Measurements from ENCODE around the gene NR2C2.

DNA sequence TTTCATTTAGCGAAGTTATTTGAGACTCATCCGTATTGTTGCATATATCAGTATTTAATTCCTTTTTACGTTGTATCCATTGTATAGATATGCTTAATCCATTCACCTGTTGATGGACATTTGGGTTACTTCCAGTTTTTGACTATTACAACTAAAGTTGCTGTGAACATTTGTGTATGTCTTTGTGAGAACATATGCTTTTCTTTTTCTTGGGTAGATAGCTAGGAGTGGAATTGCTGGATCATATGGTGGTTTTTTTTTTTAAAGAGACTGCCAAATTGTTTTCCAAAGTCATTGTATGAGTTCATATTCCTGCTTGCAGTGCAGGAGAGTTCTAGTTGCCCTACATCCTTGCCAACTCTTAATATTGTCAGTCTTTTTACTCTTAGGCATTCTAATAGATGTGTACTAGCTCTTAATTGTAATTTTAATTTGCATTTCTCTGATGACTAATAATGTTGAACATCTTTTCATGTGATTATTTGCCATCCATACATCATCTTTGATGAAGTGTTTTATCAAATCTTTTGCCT, 37.3 kb downstream of the NR2C2 start:
- TF ChIP-seq, protein P1, sequence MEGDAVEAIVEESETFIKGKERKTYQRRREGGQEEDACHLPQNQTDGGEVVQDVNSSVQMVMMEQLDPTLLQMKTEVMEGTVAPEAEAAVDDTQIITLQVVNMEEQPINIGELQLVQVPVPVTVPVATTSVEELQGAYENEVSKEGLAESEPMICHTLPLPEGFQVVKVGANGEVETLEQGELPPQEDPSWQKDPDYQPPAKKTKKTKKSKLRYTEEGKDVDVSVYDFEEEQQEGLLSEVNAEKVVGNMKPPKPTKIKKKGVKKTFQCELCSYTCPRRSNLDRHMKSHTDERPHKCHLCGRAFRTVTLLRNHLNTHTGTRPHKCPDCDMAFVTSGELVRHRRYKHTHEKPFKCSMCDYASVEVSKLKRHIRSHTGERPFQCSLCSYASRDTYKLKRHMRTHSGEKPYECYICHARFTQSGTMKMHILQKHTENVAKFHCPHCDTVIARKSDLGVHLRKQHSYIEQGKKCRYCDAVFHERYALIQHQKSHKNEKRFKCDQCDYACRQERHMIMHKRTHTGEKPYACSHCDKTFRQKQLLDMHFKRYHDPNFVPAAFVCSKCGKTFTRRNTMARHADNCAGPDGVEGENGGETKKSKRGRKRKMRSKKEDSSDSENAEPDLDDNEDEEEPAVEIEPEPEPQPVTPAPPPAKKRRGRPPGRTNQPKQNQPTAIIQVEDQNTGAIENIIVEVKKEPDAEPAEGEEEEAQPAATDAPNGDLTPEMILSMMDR (IDR thresholded peaks at IDR 0.05), result no peak
- TF ChIP-seq POLR2A (IDR thresholded peaks at IDR 0.05), result no peak
